ENCODE data around the gene PABPN1L.

PABPN1L gene

DNA sequence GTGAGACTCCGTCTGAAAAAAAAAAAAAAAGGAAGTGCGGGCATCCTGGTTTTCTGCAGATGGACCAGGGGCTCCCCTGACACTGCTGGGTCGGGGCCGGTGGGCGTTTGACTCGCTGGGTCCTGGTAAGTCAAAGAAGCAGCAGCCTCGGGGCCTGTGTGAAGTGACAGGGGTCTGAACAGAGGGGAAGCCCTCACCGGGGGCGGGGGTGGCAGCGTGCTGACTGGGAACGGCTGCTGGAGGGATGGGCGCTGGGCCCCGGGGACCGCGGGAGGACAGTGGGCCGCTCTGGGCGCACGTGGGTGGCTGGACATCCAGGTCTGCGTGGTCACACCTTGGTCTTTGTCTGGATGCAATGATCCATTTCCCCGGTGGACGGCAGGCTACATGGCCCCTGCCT lies 17.9 kb downstream of the PABPN1L start:
- DNase-seq (ENCODE audit: low read depth) = no peak

DNA sequence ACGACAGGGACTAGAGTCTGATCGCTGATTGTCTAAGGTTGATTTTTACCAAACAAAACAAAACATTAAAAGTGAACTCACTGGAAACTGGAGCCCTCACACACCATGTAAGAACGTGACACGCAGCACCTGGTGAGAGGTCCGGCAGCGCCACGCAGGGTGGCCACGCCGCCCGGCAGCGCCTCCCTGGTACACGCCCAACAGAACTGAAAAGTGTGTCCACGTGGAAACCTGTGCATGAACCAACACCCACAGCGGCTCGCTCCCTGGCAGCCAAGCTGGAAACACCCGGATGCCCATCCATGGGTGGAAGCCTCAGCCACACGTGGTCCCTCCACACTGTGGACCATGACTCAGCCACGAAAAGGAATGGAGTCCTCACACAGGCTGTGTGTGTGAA lies 18.8 kb downstream of the PABPN1L start:
- DNase-seq (ENCODE audit: low read depth) = no peak

DNA sequence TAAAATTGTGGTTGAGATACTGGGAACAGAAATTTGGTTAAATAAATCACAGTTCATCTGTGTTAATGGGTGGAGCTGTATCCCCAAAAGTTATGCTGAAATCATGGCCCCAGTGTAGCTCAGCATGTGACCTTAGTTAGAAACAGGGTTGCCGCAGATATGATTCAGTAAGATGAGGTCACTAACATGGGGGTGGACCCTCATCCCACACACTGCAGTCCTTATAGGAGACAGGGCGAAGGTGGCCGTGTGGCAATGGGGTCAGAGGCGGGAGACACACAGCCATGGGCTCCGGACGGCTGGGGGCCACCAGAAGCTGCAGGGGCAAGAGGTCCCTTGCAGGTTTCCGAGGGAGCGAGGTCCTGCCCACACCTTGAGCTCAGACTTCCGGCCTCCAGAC lies 20.4 kb downstream of the PABPN1L start:
- no peak for DNase-seq (ENCODE audit: low read depth)

DNA sequence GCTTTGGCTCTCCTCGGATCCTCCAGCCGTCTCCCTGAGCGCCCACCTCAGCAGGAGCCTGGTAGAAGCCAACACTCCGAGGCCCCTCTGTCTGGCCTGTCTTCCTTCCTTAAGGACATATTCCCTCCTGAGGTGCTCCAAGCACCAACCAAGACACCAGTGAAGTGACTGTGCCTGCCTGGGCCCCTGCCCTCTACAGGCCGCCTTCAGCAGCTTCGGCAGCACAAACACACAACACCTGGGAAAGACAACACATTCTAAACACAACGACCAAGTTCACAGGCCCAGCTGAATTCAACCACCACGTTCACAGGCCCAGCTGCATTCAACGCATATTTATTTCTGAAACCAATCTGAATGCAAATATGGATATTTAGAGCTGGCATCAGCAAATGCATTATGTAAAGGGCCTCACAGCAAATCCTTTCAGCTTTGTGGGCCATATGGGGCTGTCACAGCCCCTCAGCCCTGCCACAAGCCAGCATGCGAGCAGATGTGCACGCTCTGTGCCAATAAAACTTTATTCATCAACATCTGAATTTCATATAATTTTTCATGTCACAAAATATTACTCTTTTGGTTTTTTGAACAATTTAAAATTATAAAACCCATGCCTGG lies 21.9 kb downstream of the PABPN1L start:
- no peak for DNase-seq (ENCODE audit: low read depth)

GRCh38 chr16:88843256-88843655 lies 23.2 kb downstream of the PABPN1L start:
- no peak for DNase-seq (ENCODE audit: low read depth)

GRCh38 chr16:88842806-88843205 lies 23.7 kb downstream of the PABPN1L start:
- no peak for DNase-seq (ENCODE audit: low read depth)

- DNase-seq (ENCODE audit: low read depth) = no peak
These were observed 24.1 kb downstream of the PABPN1L start for GRCh38 chr16:88842308-88842756.

DNA sequence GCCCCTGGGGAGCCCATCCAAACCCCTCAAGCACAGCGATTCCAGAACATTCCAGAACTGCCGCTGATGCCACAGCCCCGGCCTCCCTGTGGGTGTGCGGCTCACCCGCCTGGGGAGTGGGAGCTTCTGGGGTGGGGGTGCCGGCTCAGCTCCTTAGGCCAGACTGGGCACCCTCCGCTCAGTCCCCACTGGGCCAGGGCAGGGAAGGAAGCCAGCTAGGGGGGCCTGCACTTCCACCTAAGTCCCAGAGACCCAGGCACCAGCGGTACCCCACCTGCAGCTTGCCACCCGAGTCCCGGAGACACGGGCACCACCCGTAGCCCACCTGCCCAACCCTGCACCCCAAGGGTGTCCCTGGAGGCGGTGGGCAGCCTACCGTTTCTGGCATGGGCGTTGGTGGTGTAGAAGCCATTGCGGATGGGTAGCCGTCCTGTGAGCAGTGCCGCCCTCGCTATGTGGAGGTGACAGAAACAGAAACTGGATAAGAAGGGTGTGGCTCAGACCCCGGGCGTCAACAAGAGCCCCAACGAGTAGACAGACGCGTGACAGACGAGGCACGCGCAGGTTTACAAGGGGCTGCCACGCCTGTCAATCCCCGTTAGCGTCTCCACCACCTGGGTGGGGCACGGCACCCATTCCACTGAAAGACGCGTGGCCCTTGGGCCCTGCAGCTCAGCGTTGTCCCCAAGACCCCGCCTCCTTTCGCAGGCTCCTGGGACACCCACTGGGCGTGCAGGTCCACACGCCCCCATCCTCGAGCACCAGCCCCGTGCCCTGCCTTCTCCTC lies 24.7 kb downstream of the PABPN1L start:
- DNase-seq (ENCODE audit: low read depth) = no peak

- DNase-seq (ENCODE audit: low read depth) = no peak
These were observed 25.8 kb downstream of the PABPN1L start for GRCh38 chr16:88840600-88841215.

GRCh38 chr16:88839745-88840599 lies 26.5 kb downstream of the PABPN1L start:
- DNase-seq (ENCODE audit: low read depth) = no peak

DNA sequence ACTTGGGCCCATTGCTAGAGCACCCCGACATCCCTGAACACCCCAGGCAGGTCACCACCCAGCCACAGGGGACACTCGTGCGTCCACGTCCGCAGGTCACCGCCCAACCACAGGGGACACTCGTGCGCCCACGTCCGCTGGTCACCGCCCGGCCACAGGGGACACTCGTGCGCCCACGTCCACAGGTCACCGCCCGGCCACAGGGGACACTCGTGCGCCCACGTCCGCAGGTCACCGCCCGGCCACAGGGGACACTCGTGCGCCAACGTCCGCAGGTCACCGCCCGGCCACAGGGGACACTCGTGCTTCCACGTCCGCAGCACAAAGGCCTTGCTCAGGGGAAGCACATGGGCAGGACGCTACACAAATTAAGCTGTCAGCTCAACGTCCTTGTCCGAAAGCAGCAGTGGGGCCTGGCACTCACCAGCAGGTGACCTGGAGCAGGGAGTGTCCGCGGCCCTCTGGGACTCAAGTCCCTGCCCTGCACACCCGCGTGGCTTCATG lies 27.4 kb downstream of the PABPN1L start:
- DNase-seq (ENCODE audit: low read depth) = no peak

- DNase-seq (ENCODE audit: low read depth) = no peak
These were observed 27.9 kb downstream of the PABPN1L start for GRCh38 chr16:88838566-88838965.

DNA sequence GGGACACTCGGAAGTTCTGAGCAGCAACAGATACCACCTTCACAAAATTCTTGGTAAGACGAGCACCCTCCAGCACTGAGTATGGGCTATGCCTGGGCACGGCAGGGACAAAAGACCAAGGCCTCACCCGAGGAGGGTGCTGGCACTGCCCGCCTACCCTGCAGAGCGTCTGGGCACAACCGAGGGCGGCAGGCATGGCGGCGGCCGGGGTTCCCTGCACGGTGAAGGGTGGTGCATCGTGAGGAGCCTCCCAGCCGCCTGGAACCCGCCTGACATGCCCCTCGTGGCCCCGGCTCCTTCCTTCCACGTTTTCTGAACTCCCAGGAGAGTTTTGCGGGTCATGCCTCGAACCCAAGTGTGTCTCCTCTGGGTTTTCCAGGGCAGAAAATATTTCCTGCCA lies 28.7 kb downstream of the PABPN1L start:
- no peak for DNase-seq (ENCODE audit: low read depth)

- DNase-seq (ENCODE audit: low read depth) = no peak
These were observed 29.7 kb downstream of the PABPN1L start for GRCh38 chr16:88836791-88837190.

DNA sequence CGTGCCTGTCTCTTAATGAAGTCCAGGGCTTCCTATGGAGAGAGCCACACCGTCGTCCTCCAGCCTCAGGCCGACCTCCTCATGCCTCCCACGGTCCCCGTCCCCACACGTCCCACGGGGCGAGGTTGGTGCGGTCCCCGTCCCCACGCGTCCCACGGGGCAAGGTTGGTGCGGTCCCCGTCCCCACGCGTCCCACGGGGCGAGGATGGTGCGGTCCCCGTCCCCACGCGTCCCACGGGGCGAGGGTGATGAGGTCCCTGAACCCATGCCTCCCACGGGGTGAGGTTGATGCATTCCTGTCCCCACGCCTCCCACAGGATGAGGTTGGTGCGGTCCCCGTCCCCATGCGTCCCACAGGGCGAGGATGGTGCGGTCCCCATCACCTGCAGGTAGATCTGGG lies 30.6 kb downstream of the PABPN1L start:
- no peak for DNase-seq (ENCODE audit: low read depth)

DNA sequence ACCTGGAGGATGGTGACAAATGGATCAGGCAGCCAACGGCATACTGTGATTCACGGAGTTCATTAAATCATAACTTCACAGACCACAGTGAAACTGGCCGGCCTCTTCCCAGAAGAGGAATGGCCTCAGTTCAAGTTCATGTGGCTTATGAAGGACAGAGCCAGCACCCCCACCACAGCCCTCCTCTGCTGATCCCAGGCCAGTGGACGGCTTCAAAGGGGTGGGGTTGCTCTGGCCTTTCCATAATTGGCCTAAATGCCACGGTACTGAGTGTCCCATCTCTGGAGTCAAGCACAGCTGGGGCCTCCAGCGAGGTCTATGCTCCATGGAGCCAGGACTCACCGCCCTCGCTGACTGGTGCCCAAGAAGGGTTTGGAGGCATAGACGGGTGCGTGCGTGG lies 31.1 kb downstream of the PABPN1L start:
- DNase-seq (ENCODE audit: low read depth) = no peak

GRCh38 chr16:88834670-88835069 lies 31.8 kb downstream of the PABPN1L start:
- no peak for DNase-seq (ENCODE audit: low read depth)

DNA sequence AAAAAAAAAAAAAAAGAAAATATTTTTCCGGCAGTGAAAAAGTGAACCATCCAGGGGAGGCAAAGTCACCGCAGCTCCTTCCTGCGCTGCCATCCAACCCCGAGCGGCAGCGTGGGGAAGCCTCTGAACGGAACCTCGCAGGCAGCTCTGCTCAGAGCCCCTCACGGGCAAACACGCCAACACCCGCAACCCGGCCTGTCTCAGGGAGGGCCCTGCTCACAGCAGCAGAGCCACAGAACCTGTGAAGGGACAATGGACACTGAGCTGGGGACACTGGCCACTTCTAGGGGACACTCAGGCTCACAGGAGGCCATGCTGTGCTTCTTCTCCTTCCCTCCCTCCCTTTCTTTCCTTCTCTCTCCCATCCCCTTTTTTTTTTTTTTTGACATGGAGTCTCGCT lies 33.4 kb downstream of the PABPN1L start:
- DNase-seq (ENCODE audit: low read depth) = no peak

DNA sequence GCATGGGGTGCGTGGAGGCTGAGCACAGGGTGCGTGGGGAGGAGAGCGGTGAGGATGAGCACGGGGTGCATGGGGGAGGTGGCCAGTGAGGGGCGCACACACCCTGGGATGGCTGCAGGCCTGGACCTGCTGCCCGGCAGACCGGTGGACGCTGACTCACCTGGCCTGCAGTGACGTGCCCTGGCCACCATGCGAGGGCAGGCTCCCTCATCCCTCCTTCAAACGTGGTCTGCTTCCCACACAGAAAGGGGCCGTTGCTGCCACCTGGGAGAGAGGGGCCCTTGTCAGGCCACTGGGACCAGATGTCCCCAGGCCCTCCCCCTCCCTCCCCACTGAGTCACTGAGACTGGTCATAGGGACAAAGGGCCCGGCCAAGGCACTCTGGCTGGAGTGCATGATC lies 34.6 kb downstream of the PABPN1L start:
- DNase-seq (ENCODE audit: low read depth) = no peak

DNA sequence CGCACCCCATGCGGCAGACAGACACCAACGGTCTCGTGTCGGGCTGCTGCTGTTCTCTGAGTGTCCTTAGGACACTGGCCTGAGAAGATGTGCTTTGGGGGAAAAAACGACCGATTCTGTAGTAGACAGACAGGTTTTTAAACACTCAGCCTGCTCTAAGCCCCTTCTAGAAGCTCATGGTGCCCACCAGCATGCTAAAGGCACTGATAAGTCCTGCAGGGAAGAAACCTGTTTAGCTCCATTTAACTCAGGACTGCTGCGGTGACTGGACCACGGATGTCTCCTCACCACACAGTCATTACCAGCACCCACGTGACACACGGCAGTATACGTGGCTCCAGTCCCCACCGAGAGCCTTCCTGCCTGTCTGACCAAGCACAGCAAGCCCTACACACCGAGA lies 35.7 kb downstream of the PABPN1L start:
- DNase-seq (ENCODE audit: low read depth) = no peak

DNA sequence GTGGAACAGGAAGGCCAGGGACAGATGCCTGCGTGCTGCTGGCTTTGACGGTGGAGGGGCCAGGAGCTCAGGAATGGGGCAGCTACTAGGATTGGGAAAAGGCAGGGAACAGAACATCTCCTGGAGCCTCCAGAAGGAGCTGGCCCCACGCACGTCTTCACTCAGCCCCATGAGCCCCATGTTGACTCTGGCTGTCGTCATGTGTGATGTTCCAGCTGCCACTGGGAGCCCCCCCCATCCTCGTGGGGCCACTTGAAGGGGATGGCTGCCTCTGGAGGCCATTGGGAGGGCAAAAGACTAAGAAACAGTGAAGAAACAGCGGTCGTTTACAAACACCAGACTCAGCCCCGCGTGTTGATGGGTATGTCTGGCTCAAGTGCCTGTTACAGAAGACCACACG lies 36.2 kb downstream of the PABPN1L start:
- no peak for DNase-seq (ENCODE audit: low read depth)

- DNase-seq (ENCODE audit: low read depth) = no peak
These were observed 37.7 kb downstream of the PABPN1L start for GRCh38 chr16:88828711-88829110.

Data from activated gamma-delta T cell treated with anti-CD3 and anti-CD28 coated beads, Interleukin-2, amount 50 U/mL, for 16 hours (primary cell).